Naive thymus-derived CD8-positive, alpha-beta T cell (primary cell): ENCODE results near the gene TPO. TPM values are rescaled to one million over a fixed set of nuclear protein-coding genes. Genes with fewer than 3 reads are reported as not detected.
A peak's percentile ranks its signal among the peaks of the same experiment; 100 is the strongest.

Experiments
- ATAC-seq, 2 donors: fragments of 150-1000 bp; cut with Tn5 transposase in 1 of 2; sonication (Bioruptor Pico), chemical (Tn5 transposase) in 1 of 2; 1 replicate in 1 of 2; 2 replicates in 1 of 2; pipeline ENCODE4 v1.10.0; 2021; ENCODE audit warnings: mild to moderate bottlenecking in 2 of 2, moderate library complexity in 2 of 2
- POLR2A ChIA-PET: fragments of 350-600 bp; sonication (Branson Sonifier 250); formaldehyde crosslinking; loops from one replicate; lab custom pipeline; 2021; ENCODE audit warnings: antibody characterized with exemption; lab: Charles Lee
- DNase-seq, 10 donors: peaks; one replicate each; pipeline versions ENCODE4 v3.0.0 to v3.0.0-alpha.2; 2020 to 2022
- H3K27ac Mint-ChIP-seq, 10 donors: one replicate each; pipeline ENCODE4 v1.8.0; 2020 to 2022; ENCODE audit warnings: mild to moderate bottlenecking in 10 of 10, mixed read lengths in 10 of 10, moderate library complexity in 4 of 10, inconsistent platforms in 1 of 10
- H3K27me3 Mint-ChIP-seq, 5 donors: one replicate each; pipeline ENCODE4 v1.8.0; 2021 to 2022; ENCODE audit warnings: mixed read lengths in 5 of 5
- H3K36me3 Mint-ChIP-seq, 3 donors: one replicate each; pipeline ENCODE4 v1.8.0; 2020 to 2022; ENCODE audit warnings: mixed read lengths in 3 of 3, mild to moderate bottlenecking in 2 of 3, inconsistent platforms in 1 of 3
- H3K4me1 Mint-ChIP-seq, 4 donors: one replicate each; pipeline ENCODE4 v1.8.0; 2021 to 2022; ENCODE audit warnings: mixed read lengths in 4 of 4
- H3K4me3 Mint-ChIP-seq, 10 donors: one replicate each; pipeline ENCODE4 v1.8.0; 2020 to 2022; ENCODE audit warnings: mild to moderate bottlenecking in 10 of 10, mixed read lengths in 10 of 10, moderate library complexity in 6 of 10, inconsistent platforms in 1 of 10
- H3K9me3 Mint-ChIP-seq, 9 donors: one replicate each; pipeline ENCODE4 v1.8.0; 2020 to 2022; ENCODE audit warnings: mixed read lengths in 9 of 9, mild to moderate bottlenecking in 3 of 9, inconsistent platforms in 1 of 9, moderate library complexity in 1 of 9
- polyA plus RNA-seq, 3 donors: library from polyadenylated mRNA; unstranded; fragments of 300-500 nt; fragmentation: Illumina TruSeq; gene quantifications; one replicate each; pipeline ENCODE4 v1.2.3, GENCODE V29; 2021
- total RNA-seq, 8 experiments: library from RNA in 2 of 8; stranded (reverse) in 2 of 8; gene quantifications; one replicate each; pipeline ENCODE4 v1.2.3 and lab custom pipeline; 2021 to 2026

The TPO gene
- total and polyA plus RNA-seq, 5 experiments from 2014 or later = not detected

DNA sequence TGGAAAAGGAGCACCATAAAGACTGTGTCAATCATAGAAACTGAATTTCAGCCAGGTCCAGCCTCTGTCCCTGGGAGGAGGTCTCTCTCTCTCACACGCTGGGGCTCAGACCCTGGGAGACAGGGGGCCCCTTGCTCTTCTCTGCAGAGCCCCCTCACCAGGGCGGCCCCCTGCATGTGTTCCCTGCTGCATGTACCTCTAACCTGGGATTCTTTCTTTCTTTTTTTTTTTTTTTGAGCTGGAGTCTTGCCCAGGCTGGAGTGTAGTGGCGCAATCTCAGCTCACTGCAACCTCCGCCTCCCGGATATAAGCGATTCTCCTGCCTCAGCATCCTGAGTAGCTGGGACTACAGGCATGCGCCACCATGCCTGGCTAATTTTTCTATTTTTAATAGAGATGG lies 46.5 kb downstream of the TPO start:
- DNase-seq (no peak), ATAC-seq (no peak)
- Mint-ChIP-seq H3K4me3 (no peak overlapping the region), H3K9me3 (no peaks in the 10 kb centered on the region), H3K36me3 (no peaks in the 10 kb centered on the region), H3K4me1 (peaks cover 0 to 3% (median 0%) of the 10 kb centered on the region in 4 donors), H3K27ac (no peak overlapping the region), H3K27me3 (peaks cover 0 to 7% (median 3%) of the 10 kb centered on the region in 5 donors)
- POLR2A ChIA-PET = no interaction called here

DNA sequence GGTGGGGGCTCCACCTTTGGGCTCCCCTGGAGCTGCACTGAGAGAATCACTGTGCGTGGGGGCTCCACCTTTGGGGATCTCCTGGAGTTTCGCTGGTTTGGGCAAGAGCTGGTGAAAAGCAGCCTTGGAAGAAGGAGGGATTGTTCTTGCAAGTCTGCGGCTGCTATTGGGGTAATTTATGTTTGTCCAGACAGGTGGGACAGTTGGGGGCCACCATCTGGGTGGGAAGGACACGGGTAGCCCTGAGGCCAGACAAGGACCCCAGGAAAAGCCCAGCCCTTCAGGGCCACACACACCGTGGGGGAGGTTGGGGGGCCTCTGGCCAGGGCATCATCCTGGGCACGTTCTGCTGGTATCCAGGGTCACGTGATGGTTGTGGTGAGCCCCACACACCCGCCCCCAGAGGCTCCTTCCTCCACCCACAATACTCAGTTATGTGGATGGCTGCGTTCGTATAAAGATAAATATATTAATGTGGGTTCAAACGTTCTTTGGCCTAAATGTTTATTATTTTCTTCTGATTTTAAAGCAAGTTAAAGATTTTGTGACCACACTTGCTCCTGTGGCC lies 47.7 kb downstream of the TPO start:
- Mint-ChIP-seq H3K27ac (no peak overlapping the region), H3K4me1 (peaks cover 0 to 3% (median 0%) of the 10 kb centered on the region in 4 donors), H3K36me3 (no peaks in the 10 kb centered on the region), H3K4me3 (no peak overlapping the region), H3K9me3 (no peaks in the 10 kb centered on the region), H3K27me3 (peaks cover 0 to 5% (median 0%) of the 10 kb centered on the region in 5 donors)
- no peak for DNase-seq
- POLR2A ChIA-PET = no interaction called here
- no peak for ATAC-seq

DNA sequence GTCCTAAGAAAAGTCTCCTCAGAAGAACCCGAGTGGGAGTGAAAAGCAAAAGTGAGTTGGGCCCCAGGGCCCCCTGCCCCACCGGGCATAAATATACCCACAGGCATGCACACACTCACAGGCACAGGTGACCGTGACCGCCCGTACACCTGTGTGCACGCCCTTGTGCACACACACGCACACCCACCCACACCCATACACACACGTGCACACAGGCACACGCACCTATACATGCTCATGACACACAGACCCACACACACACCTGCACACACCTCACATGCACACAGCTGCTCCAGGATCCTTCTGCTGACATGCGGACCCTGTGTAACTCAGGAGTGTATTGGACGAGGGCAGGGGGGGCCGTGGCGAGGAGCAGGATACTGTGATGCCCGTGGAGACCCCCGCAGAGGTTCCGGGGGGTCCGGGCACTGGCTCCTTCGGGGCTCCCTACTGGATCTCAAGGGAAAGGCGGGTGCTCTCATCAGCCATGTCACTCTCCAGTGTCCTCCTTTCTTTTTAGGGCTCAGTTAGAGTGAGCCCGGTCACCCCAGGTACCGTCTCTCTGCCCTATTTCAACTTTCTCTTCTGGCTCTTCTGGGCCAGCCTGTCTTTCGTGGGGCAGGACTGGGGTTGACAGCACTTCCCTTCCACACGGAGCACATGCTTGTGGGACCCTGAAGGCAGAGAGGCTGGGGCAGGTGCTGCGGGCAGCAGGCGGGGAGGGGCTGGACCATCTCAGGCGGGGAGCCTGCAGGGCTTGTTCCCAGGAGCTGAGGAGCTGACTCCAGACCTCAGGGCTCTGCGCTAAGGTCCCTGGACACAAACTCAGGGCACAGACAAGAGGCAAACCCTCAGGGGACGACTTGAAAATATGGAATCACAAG lies 48.5 kb downstream of the TPO start:
- POLR2A ChIA-PET = no interaction called here
- H3K4me1 Mint-ChIP-seq = peaks cover 0 to 3% (median 0%) of the 10 kb centered on the region in 4 donors
- ATAC-seq = no peak

DNA sequence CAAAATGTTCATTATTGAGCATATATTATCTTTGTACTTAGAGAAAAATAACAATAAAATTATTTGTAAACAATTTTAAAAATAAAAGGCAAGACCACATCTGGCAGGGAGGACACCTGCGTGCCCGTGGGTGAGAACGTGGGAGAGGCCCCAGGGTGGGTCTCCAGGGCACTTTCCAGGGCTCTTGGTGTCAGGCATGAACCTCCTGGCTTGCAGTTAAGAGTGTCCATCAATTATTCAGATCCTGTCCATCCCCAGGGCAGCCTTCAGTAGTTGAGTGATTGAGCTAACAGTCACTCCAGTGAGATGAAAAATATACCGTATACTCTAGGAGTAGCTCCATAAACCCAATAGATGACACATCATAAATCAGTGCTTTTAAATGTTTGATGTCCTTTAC lies 49.7 kb downstream of the TPO start:
- peaks cover 0 to 4% (median 0%) of the 10 kb centered on the region in 9 donors for H3K9me3 Mint-ChIP-seq
- ATAC-seq (no peak), DNase-seq (no peak)
- no peaks in the 10 kb centered on the region for H3K4me1 Mint-ChIP-seq
- H3K27me3 Mint-ChIP-seq = peaks cover 0 to 5% (median 0%) of the 10 kb centered on the region in 5 donors
- peaks cover 0 to 1% (median 0%) of the 10 kb centered on the region in 3 donors for H3K36me3 Mint-ChIP-seq
- H3K4me3 Mint-ChIP-seq = no peak overlapping the region
- H3K27ac Mint-ChIP-seq = no peak overlapping the region
- POLR2A ChIA-PET = no interaction called here

More for the DNA sequence above, 48.5 kb downstream of the TPO start:
- Mint-ChIP-seq H3K36me3 (no peaks in the 10 kb centered on the region), H3K4me3 (no peak overlapping the region), H3K27me3 (peaks cover 0 to 5% (median 0%) of the 10 kb centered on the region in 5 donors), H3K9me3 (no peaks in the 10 kb centered on the region), H3K27ac (no peak overlapping the region)
- DNase-seq = no peak

DNA sequence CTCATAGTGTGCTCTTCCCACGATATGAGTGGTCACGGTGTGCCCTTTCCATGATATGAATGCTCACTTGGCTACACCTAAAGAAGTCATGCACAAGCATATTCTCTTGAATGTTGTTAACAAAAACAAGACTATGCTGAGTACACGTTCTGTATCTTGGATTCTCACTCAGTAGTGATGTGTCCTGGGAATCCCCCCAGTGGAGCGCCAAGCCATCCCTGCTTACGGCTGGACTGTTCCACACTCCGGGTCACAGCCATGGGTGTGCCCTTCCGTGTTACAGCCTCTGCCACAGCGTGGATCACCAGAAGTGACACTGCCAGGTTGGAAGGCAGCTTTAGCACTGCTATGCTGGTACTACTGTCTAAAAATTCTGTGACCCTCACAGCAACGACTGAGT lies 59.1 kb downstream of the TPO start:
- POLR2A ChIA-PET = no interaction called here
- ATAC-seq = no peak
- DNase-seq = no peak
- Mint-ChIP-seq H3K27ac (no peak overlapping the region), H3K36me3 (peaks cover 0 to 9% (median 3%) of the 10 kb centered on the region in 3 donors), H3K9me3 (peaks cover 0 to 27% (median 4%) of the 10 kb centered on the region in 9 donors), H3K4me3 (no peak overlapping the region), H3K27me3 (peaks cover 0 to 3% (median 1%) of the 10 kb centered on the region in 5 donors), H3K4me1 (no peaks in the 10 kb centered on the region)

DNA sequence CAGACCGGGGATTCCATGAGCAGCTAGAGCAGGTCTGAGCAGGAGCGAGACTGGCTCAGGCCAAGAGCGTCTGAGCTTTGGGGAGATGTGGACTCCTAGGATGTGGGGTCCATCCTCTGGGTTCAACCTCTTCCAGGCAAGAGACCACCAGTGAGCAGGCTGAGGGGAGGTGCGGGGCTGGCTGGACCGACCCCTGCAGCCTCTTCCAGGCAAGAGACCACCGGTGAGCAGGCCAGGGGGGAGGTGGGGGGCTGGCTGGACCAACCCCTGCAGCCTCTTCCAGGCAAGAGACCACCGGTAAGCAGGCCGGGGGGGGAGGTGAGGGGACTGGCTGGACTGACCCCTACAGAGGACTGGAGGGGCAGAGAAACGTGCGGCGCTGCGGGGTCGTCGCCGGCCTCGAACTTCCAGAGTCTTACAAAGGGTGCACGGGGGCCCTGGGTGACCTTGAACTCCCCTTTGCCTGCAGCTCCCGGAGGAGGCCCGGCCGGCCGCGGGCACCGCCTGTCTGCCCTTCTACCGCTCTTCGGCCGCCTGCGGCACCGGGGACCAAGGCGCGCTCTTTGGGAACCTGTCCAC lies 63.4 kb downstream of the TPO start:
- H3K27me3 Mint-ChIP-seq = peaks cover 0 to 5% (median 0%) of the 10 kb centered on the region in 5 donors
- H3K36me3 Mint-ChIP-seq = no peaks in the 10 kb centered on the region
- POLR2A ChIA-PET = interaction anchor here (0.6 kb wide), 1 partner anchor 669 kb away, joined by 6 read pairs; no protein-coding TSS in a partner anchor
- no peak overlapping the region for H3K4me3 Mint-ChIP-seq
- ATAC-seq (no peak), DNase-seq (no peak)
- no peaks in the 10 kb centered on the region for H3K4me1 Mint-ChIP-seq
- peaks cover 0 to 8% (median 0%) of the 10 kb centered on the region in 9 donors for H3K9me3 Mint-ChIP-seq
- no peak overlapping the region for H3K27ac Mint-ChIP-seq

DNA sequence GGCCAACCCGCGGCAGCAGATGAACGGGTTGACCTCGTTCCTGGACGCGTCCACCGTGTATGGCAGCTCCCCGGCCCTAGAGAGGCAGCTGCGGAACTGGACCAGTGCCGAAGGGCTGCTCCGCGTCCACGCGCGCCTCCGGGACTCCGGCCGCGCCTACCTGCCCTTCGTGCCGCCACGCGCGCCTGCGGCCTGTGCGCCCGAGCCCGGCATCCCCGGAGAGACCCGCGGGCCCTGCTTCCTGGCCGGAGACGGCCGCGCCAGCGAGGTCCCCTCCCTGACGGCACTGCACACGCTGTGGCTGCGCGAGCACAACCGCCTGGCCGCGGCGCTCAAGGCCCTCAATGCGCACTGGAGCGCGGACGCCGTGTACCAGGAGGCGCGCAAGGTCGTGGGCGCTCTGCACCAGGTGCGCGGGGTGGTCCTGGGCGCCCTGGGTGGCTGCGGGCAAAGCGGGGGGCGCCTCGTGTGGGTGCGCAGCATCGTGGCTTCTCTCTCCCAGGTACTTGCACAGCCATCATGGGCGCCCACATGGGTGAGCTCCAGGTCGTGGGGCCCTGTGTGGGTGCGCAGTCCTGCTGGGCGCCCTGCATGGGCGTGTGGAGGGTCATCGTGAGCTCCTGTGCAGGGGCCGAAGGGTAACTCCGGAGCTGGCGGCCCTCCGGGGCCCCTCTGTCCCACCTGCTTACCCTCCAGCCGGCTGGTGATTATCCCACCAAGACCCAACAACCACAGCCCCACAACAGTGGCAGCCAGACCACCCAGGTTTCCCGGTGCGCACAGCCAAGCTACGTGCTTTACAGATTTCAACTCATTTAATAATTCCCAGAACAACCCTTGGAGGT lies 64.2 kb downstream of the TPO start:
- Mint-ChIP-seq H3K9me3 (peaks cover 0 to 2% (median 0%) of the 10 kb centered on the region in 9 donors), H3K4me1 (no peaks in the 10 kb centered on the region), H3K27ac (no peak overlapping the region), H3K4me3 (no peak overlapping the region), H3K27me3 (peaks cover 0 to 5% (median 0%) of the 10 kb centered on the region in 5 donors), H3K36me3 (no peaks in the 10 kb centered on the region)
- ATAC-seq = no peak
- POLR2A ChIA-PET = no interaction called here
- no peak for DNase-seq

DNA sequence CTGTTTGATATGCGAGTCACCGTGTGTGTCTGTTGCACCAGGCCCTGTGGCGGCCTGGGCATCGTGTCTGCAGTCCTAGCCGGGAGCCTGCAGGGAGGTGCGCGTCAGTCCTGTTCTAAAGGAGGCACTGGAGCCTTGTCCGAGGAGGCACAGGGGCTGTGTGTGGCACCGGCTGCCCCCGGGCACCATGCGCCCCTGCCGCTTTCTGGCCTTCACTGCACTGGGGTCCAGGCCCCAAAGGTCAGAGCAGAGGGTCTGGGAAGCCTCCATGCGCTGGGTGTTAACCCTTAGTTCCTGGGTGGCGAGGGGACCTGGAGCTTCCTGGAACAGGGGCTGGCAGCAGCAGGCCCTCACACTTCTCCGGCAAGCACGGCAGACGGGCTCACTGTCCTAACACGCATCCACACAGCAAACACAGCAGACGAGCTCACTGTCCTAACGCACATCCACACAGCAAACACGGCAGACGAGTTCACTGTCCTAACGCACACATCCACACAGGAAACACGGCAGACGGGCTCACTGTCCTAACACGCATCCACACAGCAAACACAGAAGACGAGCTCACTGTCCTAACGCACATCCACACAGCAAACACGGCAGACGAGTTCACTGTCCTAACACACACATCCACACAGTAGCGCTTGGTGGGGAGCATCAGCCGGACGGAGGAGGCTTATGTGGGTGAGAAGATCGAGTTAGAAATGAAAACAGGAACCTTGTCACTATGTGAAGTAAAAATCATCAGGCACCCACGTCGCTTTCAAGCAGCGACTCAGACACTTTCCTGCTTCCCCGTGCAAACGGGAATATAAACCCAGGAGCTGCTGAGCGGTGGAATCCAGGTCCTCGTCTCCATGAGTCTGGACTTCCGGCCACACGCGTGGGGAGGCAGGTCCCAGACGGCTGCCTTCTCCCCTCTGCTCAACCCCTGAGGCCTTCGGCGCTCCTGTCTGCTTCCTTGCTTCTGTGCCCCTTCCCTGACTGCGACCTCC lies 65.3 kb downstream of the TPO start:
- H3K27me3 Mint-ChIP-seq = peaks cover 0 to 5% (median 0%) of the 10 kb centered on the region in 5 donors
- H3K4me1 Mint-ChIP-seq = no peaks in the 10 kb centered on the region
- DNase-seq (no peak), ATAC-seq (no peak)
- H3K4me3 Mint-ChIP-seq = no peak overlapping the region
- no peaks in the 10 kb centered on the region for H3K36me3 Mint-ChIP-seq
- H3K9me3 Mint-ChIP-seq = peaks cover 0 to 2% (median 0%) of the 10 kb centered on the region in 9 donors
- H3K27ac Mint-ChIP-seq = no peak overlapping the region
- POLR2A ChIA-PET = no interaction called here

DNA sequence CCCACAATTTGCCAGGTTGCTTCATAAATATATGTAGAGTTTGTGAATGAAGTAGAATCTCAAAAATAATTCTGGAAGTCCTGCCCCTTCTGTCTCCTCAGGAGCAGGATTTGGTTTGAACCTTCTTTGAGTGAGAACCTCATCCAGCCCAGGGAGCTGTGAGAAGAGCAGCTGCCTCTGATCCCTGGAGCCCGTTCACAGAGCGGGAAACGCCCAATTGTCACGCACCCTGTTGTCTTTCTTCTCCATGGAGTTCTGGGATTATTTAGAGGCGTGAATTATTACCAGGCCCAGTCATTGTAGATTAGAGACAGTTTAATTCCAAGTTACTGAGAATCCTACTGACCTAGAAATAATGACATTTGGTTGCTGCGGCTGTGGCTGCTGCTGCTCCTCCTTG lies 66.1 kb downstream of the TPO start:
- DNase-seq = no peak
- no peak for ATAC-seq
- Mint-ChIP-seq H3K36me3 (no peaks in the 10 kb centered on the region), H3K27me3 (peaks cover 0 to 5% (median 0%) of the 10 kb centered on the region in 5 donors), H3K4me1 (peaks cover 0 to 2% (median 0%) of the 10 kb centered on the region in 4 donors), H3K4me3 (no peak overlapping the region), H3K9me3 (peaks cover 0 to 2% (median 0%) of the 10 kb centered on the region in 9 donors), H3K27ac (peak overlapping the region in 1 of 10 donors; percentile 61)
- POLR2A ChIA-PET = no interaction called here

DNA sequence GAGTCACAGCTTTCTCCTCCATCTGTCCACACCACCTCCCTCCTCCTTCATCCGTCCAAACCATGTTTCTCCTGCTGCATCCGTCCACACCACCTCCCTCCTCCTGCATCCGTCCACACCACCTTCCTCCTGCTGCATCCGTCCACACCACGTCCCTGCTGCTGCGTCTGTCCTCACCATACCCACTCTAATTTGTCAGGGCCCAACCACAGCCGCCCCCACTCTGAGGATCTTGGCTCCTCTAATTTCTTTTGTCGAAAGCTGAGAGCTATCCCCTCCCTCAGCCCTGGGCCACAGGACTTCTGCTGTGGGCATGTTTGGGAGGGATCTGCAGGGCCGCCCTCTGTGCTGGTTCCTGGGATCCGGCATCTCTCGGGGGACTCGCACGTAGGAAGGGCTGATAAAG lies 67.4 kb downstream of the TPO start:
- H3K36me3 Mint-ChIP-seq = no peaks in the 10 kb centered on the region
- H3K4me3 Mint-ChIP-seq = no peak overlapping the region
- DNase-seq (no peak), ATAC-seq (no peak)
- peaks cover 0 to 2% (median 0%) of the 10 kb centered on the region in 4 donors for H3K4me1 Mint-ChIP-seq
- POLR2A ChIA-PET = no interaction called here
- peak overlapping the region in 1 of 10 donors; percentile 5 for H3K27ac Mint-ChIP-seq
- H3K27me3 Mint-ChIP-seq = peaks cover 0 to 5% (median 0%) of the 10 kb centered on the region in 5 donors
- peaks cover 0 to 2% (median 0%) of the 10 kb centered on the region in 9 donors for H3K9me3 Mint-ChIP-seq

DNA sequence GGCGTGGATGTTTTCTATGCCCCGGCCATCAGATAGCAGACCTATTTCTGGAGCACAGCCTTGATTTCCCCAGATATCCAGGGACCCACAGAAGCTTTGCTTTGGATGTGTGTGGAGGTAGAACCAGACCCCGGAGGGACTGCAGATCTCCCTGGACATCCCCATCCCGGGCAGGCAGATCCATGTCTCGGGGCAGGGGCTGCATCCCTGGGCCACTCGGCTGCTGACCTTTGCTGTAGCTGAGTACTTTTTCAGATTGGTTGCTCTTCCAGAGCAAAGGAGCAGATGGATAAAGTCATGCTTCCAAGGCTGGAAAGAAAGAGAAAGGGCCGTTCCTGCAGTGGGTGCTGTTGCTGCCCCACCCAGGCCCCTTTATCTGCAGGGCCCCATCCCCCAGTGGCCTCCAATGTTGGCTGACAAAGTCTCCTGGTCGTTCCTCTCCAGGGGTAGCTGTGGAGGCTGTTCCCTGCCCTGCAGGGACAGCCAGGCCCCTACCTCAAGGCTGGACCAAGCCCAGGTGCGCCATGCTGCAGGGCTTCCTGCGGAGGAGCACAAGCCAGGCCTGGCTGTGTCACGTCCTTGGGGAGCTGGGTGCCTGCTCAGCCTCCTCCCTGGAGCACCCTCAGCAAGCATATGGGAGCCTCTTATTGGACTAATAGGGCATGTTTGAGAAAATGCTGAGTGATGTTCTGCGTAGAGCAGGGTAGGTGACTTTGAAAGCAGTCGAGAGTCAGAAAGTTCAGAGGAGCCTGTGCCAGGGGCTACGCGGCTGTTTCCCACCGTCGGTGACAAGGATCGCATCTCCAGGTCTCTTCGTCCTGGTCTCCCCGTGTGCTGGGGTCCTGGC lies 68.4 kb downstream of the TPO start:
- ATAC-seq (no peak), DNase-seq (no peak)
- Mint-ChIP-seq H3K27me3 (peaks cover 0 to 5% (median 0%) of the 10 kb centered on the region in 5 donors), H3K27ac (no peak overlapping the region), H3K36me3 (no peaks in the 10 kb centered on the region), H3K4me1 (peaks cover 0 to 2% (median 0%) of the 10 kb centered on the region in 4 donors), H3K4me3 (no peak overlapping the region), H3K9me3 (peaks cover 0 to 2% (median 0%) of the 10 kb centered on the region in 9 donors)
- POLR2A ChIA-PET = no interaction called here
